HG02970 (cell line): ENCODE results near the gene ATOX1.
"Not testable (repeated sequence)": the region's sequence is repeated elsewhere in the genome, so short reads cannot be mapped to it uniquely, and the experiment has no call there.

Experiments
- ATAC-seq: cut with Tn5 transposase; IDR thresholded peaks from one replicate; pipeline ENCODE4 v1.9.1; 2021; ENCODE audit warnings: mild to moderate bottlenecking, moderate library complexity, moderate number of reproducible peaks; ENCODE audit not compliant: unreplicated experiment, low FRiP score

The ATOX1 gene

GRCh38 chr5:151700296-151700695, 58.1 kb downstream of the ATOX1 start:
- ATAC-seq = no peak

GRCh38 chr5:151699071-151699901, 59.1 kb downstream of the ATOX1 start:
- ATAC-seq = no peak

- not testable (repeated sequence) for ATAC-seq
Measured at GRCh38 chr5:151698081-151698480, 60.4 kb downstream of the ATOX1 start.

- no peak for ATAC-seq
Measured at GRCh38 chr5:151697452-151697851, 61.0 kb downstream of the ATOX1 start.

- ATAC-seq = no peak
Measured at GRCh38 chr5:151696470-151697061, 61.9 kb downstream of the ATOX1 start.

- no peak for ATAC-seq
Measured at GRCh38 chr5:151695464-151695863, 63.0 kb downstream of the ATOX1 start.

GRCh38 chr5:151694035-151694485, 64.4 kb downstream of the ATOX1 start:
- no peak for ATAC-seq
